HCT116 (cell line): ENCODE data around the gene ATP6V0D1. TPM values are rescaled to one million over a fixed set of nuclear protein-coding genes. Genes with fewer than 3 reads are reported as not detected.

Experiments used
- ATAC-seq: fragments of 200-7000 bp; cut with Tn5 transposase; 2 replicates; pipeline ENCODE4 v1.9.1; 2020; ENCODE audit warnings: mild to moderate bottlenecking, moderate library complexity
- BruUV-seq: library from RNA; stranded (reverse); fragments of 400-500 nt; replicated peaks from 2 replicates; lab custom pipeline; 2021; lab: Mats Ljungman, UMichigan
- CTCF ChIA-PET: fragments of 300-600 bp; sonication (Branson Sonifier 250); formaldehyde crosslinking; loops from one replicate; lab custom pipeline; 2021; ENCODE audit warnings: antibody characterized with exemption; lab: Charles Lee
- POLR2A ChIA-PET: fragments of 300-600, 350-600 bp; sonication (Branson Sonifier 250); formaldehyde crosslinking; loops from one replicate; lab custom pipeline; 2021; ENCODE audit warnings: antibody characterized with exemption; lab: Charles Lee
- RAD21 ChIA-PET, 2 experiments: fragments of 300-600 bp; sonication (Branson Sonifier 250); formaldehyde crosslinking; loops; one replicate each; lab custom pipeline; 2023; ENCODE audit warnings: low total read pairs in 2 of 2; ENCODE audit not compliant: uncharacterized antibody in 2 of 2, unreplicated experiment in 2 of 2, low non-redundant PET in 1 of 2; lab: Charles Lee
- DNase-seq: peaks from one replicate; pipeline ENCODE4 v3.0.0-alpha.2; 2010; ENCODE audit warnings: low read depth, low spot score
- H2AFZ ChIP-seq: fragments of 200-600 bp; shearing (Covaris generic), sonication (generic); 2 replicates; pipeline ENCODE4 v1.6.1; 2017; ENCODE audit warnings: low read depth, mixed run types, mixed read lengths, antibody characterized with exemption, low read length; ENCODE audit not compliant: poor library complexity, severe bottlenecking
- H3K27ac ChIP-seq: 2 replicates; pipeline ENCODE4 v1.5.1; 2012; ENCODE audit warnings: low read depth, low read length
- H3K27me3 ChIP-seq: fragments of 200-600 bp; sonication (generic); 2 replicates; pipeline ENCODE4 v1.6.1; 2016; ENCODE audit warnings: mixed run types, low read length, mixed read lengths; ENCODE audit not compliant: insufficient read depth
- H3K36me3 ChIP-seq, 2 experiments: fragments of 200-500 bp in 1 of 2; fragments of 200-600 bp in 1 of 2; sonication (Bioruptor generic) in 1 of 2; sonication (generic) in 1 of 2; 2 replicates each; pipeline versions ENCODE4 v1.5.1 to v1.6.1; 2014 to 2016; ENCODE audit warnings: low read length in 2 of 2, inconsistent platforms in 1 of 2, mixed read lengths in 1 of 2, mixed run types in 1 of 2; ENCODE audit not compliant: insufficient read depth in 2 of 2, control insufficient read depth in 1 of 2
- H3K4me1 ChIP-seq, 2 experiments: fragments of 200-600 bp in 1 of 2; sonication (generic) in 1 of 2; 2 replicates each; pipeline versions ENCODE4 v1.5.1 to v1.6.1; 2012 to 2017; ENCODE audit warnings: low read length in 2 of 2, inconsistent platforms in 1 of 2, mild to moderate bottlenecking in 1 of 2, mixed read lengths in 1 of 2, mixed run types in 1 of 2, moderate library complexity in 1 of 2; ENCODE audit not compliant: insufficient read depth in 2 of 2, control insufficient read depth in 1 of 2
- H3K4me2 ChIP-seq: fragments of 200-600 bp; sonication (generic); 2 replicates; pipeline ENCODE4 v1.6.1; 2017; ENCODE audit warnings: mixed run types, low read length, mixed read lengths
- H3K4me3 ChIP-seq, 2 experiments: fragments of 200-600 bp in 1 of 2; sonication (generic) in 1 of 2; replicated peaks in 1 of 2; 2 replicates each; pipeline ENCODE4 v1.5.1; 2011 to 2016; ENCODE audit warnings: low read length in 2 of 2, control low read depth in 1 of 2, low read depth in 1 of 2, mild to moderate bottlenecking in 1 of 2, mixed read lengths in 1 of 2, mixed run types in 1 of 2
- H3K79me2 ChIP-seq: fragments of 200-600 bp; sonication (generic); 2 replicates; pipeline ENCODE4 v1.6.1; 2017; ENCODE audit warnings: mild to moderate bottlenecking, mixed run types, low read length, moderate library complexity, mixed read lengths; ENCODE audit not compliant: insufficient read depth
- H3K9ac ChIP-seq: fragments of 200-600 bp; sonication (generic); 2 replicates; pipeline ENCODE4 v1.6.1; 2016; ENCODE audit warnings: low read length, mixed read lengths
- H3K9me2 ChIP-seq: fragments of 200-600 bp; sonication (generic), shearing (Covaris generic); 2 replicates; pipeline ENCODE4 v1.6.1; 2017; ENCODE audit warnings: mixed run types, mild to moderate bottlenecking, moderate library complexity; ENCODE audit not compliant: insufficient read depth
- H3K9me3 ChIP-seq, 2 experiments: fragments of 200-500 bp in 1 of 2; fragments of 200-600 bp in 1 of 2; sonication (Bioruptor generic) in 1 of 2; sonication (generic) in 1 of 2; 2 replicates each; pipeline ENCODE4 v1.6.1; 2014 to 2017; ENCODE audit warnings: low read length in 2 of 2, mixed read lengths in 2 of 2, inconsistent platforms in 1 of 2, low read depth in 1 of 2, mild to moderate bottlenecking in 1 of 2, mixed run types in 1 of 2, moderate library complexity in 1 of 2; ENCODE audit not compliant: control insufficient read depth in 1 of 2, insufficient read depth in 1 of 2
- H4K20me1 ChIP-seq: fragments of 200-600 bp; sonication (generic), shearing (Covaris generic); 2 replicates; pipeline ENCODE4 v1.6.1; 2017; ENCODE audit warnings: mixed run types, mild to moderate bottlenecking, moderate library complexity; ENCODE audit not compliant: insufficient read depth
- CEBPB ChIP-seq: IDR thresholded peaks from 2 replicates; pipeline ENCODE4 v1.6.1; 2012; ENCODE audit warnings: low read depth
- CTCF ChIP-seq, 3 experiments: fragments of 200-600 bp in 1 of 3; sonication (generic) in 1 of 3; IDR thresholded peaks in 2 of 3; conservative IDR thresholded peaks in 1 of 3; 2 replicates each; pipeline ENCODE4 v1.5.1; 2012 to 2017; ENCODE audit warnings: low read depth in 2 of 3, low read length in 2 of 3, antibody characterized with exemption in 1 of 3, borderline replicate concordance in 1 of 3, control low read depth in 1 of 3, mild to moderate bottlenecking in 1 of 3, mixed read lengths in 1 of 3, mixed run types in 1 of 3, moderate library complexity in 1 of 3; ENCODE audit not compliant: insufficient read depth in 1 of 3
- EGR1 ChIP-seq: IDR thresholded peaks from 2 replicates; pipeline ENCODE4 v1.6.1; 2012; ENCODE audit warnings: low read depth
- EZH2 ChIP-seq: fragments of 200-600 bp; sonication (generic); IDR thresholded peaks from 2 replicates; pipeline ENCODE4 v1.6.1; 2017; ENCODE audit warnings: antibody characterized with exemption, mixed run types
- EZH2phosphoT487 ChIP-seq: fragments of 200-600 bp; IDR thresholded peaks from 2 replicates; pipeline ENCODE4 v1.6.1; 2018; ENCODE audit warnings: antibody characterized with exemption, borderline replicate concordance
- FOSL1 ChIP-seq: IDR thresholded peaks from 2 replicates; pipeline ENCODE4 v1.6.1; 2012; ENCODE audit warnings: low read depth
- MAX ChIP-seq: IDR thresholded peaks from 2 replicates; pipeline ENCODE4 v1.6.1; 2012
- POLR2A ChIP-seq: IDR thresholded peaks from 2 replicates; pipeline ENCODE4 v1.7.0; 2011; ENCODE audit warnings: borderline replicate concordance; ENCODE audit not compliant: insufficient read depth, insufficient read length; ENCODE audit errors: extremely low read depth
- POLR2AphosphoS5 ChIP-seq: IDR thresholded peaks from 2 replicates; pipeline ENCODE4 v1.6.1; 2011; ENCODE audit warnings: mild to moderate bottlenecking, low read depth, low read length, moderate library complexity
- SIN3A ChIP-seq: IDR thresholded peaks from 2 replicates; pipeline ENCODE4 v1.6.1; 2012; ENCODE audit warnings: low read depth
- SP1 ChIP-seq: IDR thresholded peaks from 2 replicates; pipeline ENCODE4 v1.6.1; 2012; ENCODE audit warnings: low read depth
- ZBTB33 ChIP-seq: IDR thresholded peaks from 2 replicates; pipeline ENCODE4 v1.6.1; 2011; ENCODE audit warnings: mild to moderate bottlenecking, low read length, moderate library complexity; ENCODE audit not compliant: insufficient replicate concordance; ENCODE audit errors: extremely low read depth
- ZNF274 ChIP-seq: fragments of 200-500 bp; sonication (Bioruptor generic); IDR thresholded peaks from 2 replicates; pipeline ENCODE4 v1.6.1; 2014; ENCODE audit warnings: mild to moderate bottlenecking, low read depth, low read length, inconsistent platforms
- intact Hi-C: fragments of 100-400 bp; cut with micrococcal nuclease; formaldehyde crosslinking; loops from 2 replicates; pipeline ENCODE4 v1.10.0; 2022
- total RNA-seq: library from RNA; stranded (reverse); gene quantifications from one replicate; pipeline ENCODE4 v1.2.1, GENCODE V29; 2021; ENCODE audit not compliant: unreplicated experiment

The ATP6V0D1 gene
- total RNA-seq, 1 experiment from 2014 or later, result 36.6 TPM

GRCh38 chr16:67463059-67463458, 17.9 kb downstream of the ATP6V0D1 start:
- peaks cover 10% of the 10 kb centered on the region; the same call in 1 of the 2 replicates for H3K79me2 ChIP-seq
- H3K4me3 ChIP-seq, result no peak overlapping the region
- intact Hi-C loops, result no loop called here
- ChIA-PET POLR2A (no interaction called here), RAD21 (interaction anchor here in 1 of 2 experiments (1.2 kb wide), 1 partner anchor 17 kb away, joined by 5 read pairs; no protein-coding TSS in a partner anchor), CTCF (interaction anchor here (1.1 to 2.5 kb wide), 2 partner anchors 16 to 35 kb away, joined by 3 to 7 read pairs; no protein-coding TSS in a partner anchor)
- TF ChIP-seq CEBPB (no peak), ZBTB33 (no peak), EZH2phosphoT487 (no peak), POLR2A (no peak), POLR2AphosphoS5 (no peak), EZH2 (no peak), EGR1 (no peak), MAX (no peak), CTCF (IDR thresholded peaks at IDR 0.05 in 2 of 3, conservative IDR thresholded peaks at IDR 0.05 in 1 of 3; ENCODE audit: borderline replicate concordance in 1 of 3, insufficient read depth in 1 of 3, low read depth in 2 of 3, low read length in 2 of 3) (no peak), ZNF274 (no peak), SP1 (no peak), FOSL1 (no peak), SIN3A (no peak)
- H3K4me1 ChIP-seq, result peaks cover 6 to 19% of the 10 kb centered on the region in 2 experiments; a peak in 3 of 4 replicates
- H3K9ac ChIP-seq, result no peak overlapping the region
- BruUV-seq, result no TSS peak
- H3K27ac ChIP-seq, result no peak overlapping the region
- no peaks in the 10 kb centered on the region for H3K9me3 ChIP-seq
- H2AFZ ChIP-seq, result no peak overlapping the region
- H3K4me2 ChIP-seq, result no peak overlapping the region
- ATAC-seq, result no peak
- no peaks in the 10 kb centered on the region for H4K20me1 ChIP-seq
- H3K36me3 ChIP-seq, result no peaks in the 10 kb centered on the region
- no peaks in the 10 kb centered on the region for H3K9me2 ChIP-seq
- no peaks in the 10 kb centered on the region for H3K27me3 ChIP-seq
- no peak for DNase-seq
